SK-N-MC (cell line): ENCODE measurements around the gene NXT2.

Experiments
- DNase-seq: peaks from one replicate; pipeline ENCODE4 v3.0.0-alpha.2; 2011; ENCODE audit warnings: low read depth, low spot score
- H3K27ac ChIP-seq: fragments of 200-600 bp; sonication (generic); 2 replicates; pipeline ENCODE4 v1.5.1; 2016; ENCODE audit warnings: mixed run types
- H3K36me3 ChIP-seq: fragments of 200-600 bp; sonication (generic); 2 replicates; pipeline ENCODE4 v1.6.1; 2017; ENCODE audit warnings: antibody characterized with exemption, low read length, mixed read lengths; ENCODE audit not compliant: insufficient read depth
- H3K4me3 ChIP-seq: fragments of 200-600 bp; sonication (generic); 2 replicates; pipeline ENCODE4 v1.5.1; 2016
- H3K9ac ChIP-seq: fragments of 200-600 bp; sonication (generic); 2 replicates; pipeline ENCODE4 v1.8.0; 2017; ENCODE audit warnings: mixed run types, mixed read lengths; ENCODE audit not compliant: insufficient read length
- H3K9me3 ChIP-seq: fragments of 200-600 bp; sonication (generic); 2 replicates; pipeline ENCODE4 v1.6.1; 2017; ENCODE audit warnings: low read depth, mild to moderate bottlenecking, antibody characterized with exemption, low read length, moderate library complexity, mixed read lengths
- EZH2 ChIP-seq: fragments of 200-600 bp; sonication (generic); IDR thresholded peaks from one replicate; pipeline ENCODE4 v1.6.1; 2017; ENCODE audit warnings: antibody characterized with exemption
- FOXP2 ChIP-seq: optimal IDR thresholded peaks from 2 replicates; pipeline ENCODE3; 2011; ENCODE audit warnings: mild to moderate bottlenecking, moderate library complexity; ENCODE audit not compliant: insufficient read depth; ENCODE audit errors: extremely low read length, control extremely low read depth
- POLR2AphosphoS5 ChIP-seq: IDR thresholded peaks from 2 replicates; pipeline ENCODE4 v1.6.1; 2012; ENCODE audit warnings: mild to moderate bottlenecking, low read depth, low read length, borderline replicate concordance

The NXT2 gene

GRCh38 chrX:109585488-109585887, 48.8 kb downstream of the NXT2 start:
- no peak overlapping the region for H3K4me3 ChIP-seq
- no peak overlapping the region for H3K27ac ChIP-seq
- no peak for TF ChIP-seq FOXP2
- no peak for TF ChIP-seq POLR2AphosphoS5
- no peak for TF ChIP-seq EZH2
- no peaks in the 10 kb centered on the region for H3K9me3 ChIP-seq
- no peaks in the 10 kb centered on the region for H3K36me3 ChIP-seq
- no peak overlapping the region for H3K9ac ChIP-seq
- DNase-seq = no peak

GRCh38 chrX:109590176-109590575, 53.5 kb downstream of the NXT2 start:
- H3K36me3 ChIP-seq = no peaks in the 10 kb centered on the region
- no peak overlapping the region for H3K4me3 ChIP-seq
- TF ChIP-seq FOXP2 (no peak), POLR2AphosphoS5 (no peak), EZH2 (no peak)
- H3K9ac ChIP-seq = no peak overlapping the region
- H3K27ac ChIP-seq = no peak overlapping the region
- DNase-seq = no peak
- H3K9me3 ChIP-seq = no peaks in the 10 kb centered on the region
